GM18505 (cell line): ENCODE results near the gene RNF224.

Experiments
- ATAC-seq: cut with Tn5 transposase; IDR thresholded peaks from one replicate; pipeline ENCODE4 v1.9.1; 2021; ENCODE audit not compliant: unreplicated experiment
- POLR2A ChIP-seq: IDR thresholded peaks from 4 replicates; pipeline ENCODE4 v1.6.1; 2011; ENCODE audit warnings: borderline replicate concordance; ENCODE audit not compliant: insufficient read depth, insufficient read length; ENCODE audit errors: extremely low read depth

The RNF224 gene

GRCh38 chr9:137230705-137231371, 3.5 kb downstream of the RNF224 start, which contains the start of gene SLC34A3:
Gene SLC34A3, plus strand, starts transcription at chr9:137230901. Its CDS starts 802 bp downstream, at chr9:137231703.
- no peak for ATAC-seq
- no peak for TF ChIP-seq POLR2A

GRCh38 chr9:137231372-137232039, 4.2 kb downstream of the RNF224 start:
- no peak for ATAC-seq
- no peak for TF ChIP-seq POLR2A

GRCh38 chr9:137232101-137232500, 4.8 kb downstream of the RNF224 start:
- ATAC-seq, result no peak
- TF ChIP-seq POLR2A, result no peak

- TF ChIP-seq POLR2A, result no peak
- ATAC-seq, result no peak
These were observed 5.2 kb downstream of the RNF224 start for GRCh38 chr9:137232510-137232909.

GRCh38 chr9:137233143-137233980, 6.1 kb downstream of the RNF224 start:
- no peak for ATAC-seq
- TF ChIP-seq POLR2A, result no peak

- TF ChIP-seq POLR2A, result no peak
- no peak for ATAC-seq
These were observed 6.9 kb downstream of the RNF224 start for GRCh38 chr9:137234055-137234697.

- ATAC-seq, result no peak
- no peak for TF ChIP-seq POLR2A
These were observed 7.6 kb downstream of the RNF224 start for GRCh38 chr9:137234758-137235423.

- no peak for TF ChIP-seq POLR2A
- ATAC-seq, result no peak
These were observed 8.3 kb downstream of the RNF224 start for GRCh38 chr9:137235424-137236237.

GRCh38 chr9:137236238-137236935, 9.1 kb downstream of the RNF224 start:
- no peak for ATAC-seq
- peak; percentile 32 for TF ChIP-seq POLR2A

GRCh38 chr9:137236936-137237421, 9.7 kb downstream of the RNF224 start:
- no peak for TF ChIP-seq POLR2A
- ATAC-seq, result no peak
